Middle frontal gyrus (tissue), 1 donor: Measurements from ENCODE around the gene IKZF3.
A peak's percentile ranks its signal among the peaks of the same experiment; 100 is the strongest.
"Not testable (repeated sequence)": the region's sequence is repeated elsewhere in the genome, so short reads cannot be mapped to it uniquely, and the experiment has no call there.

ENCODE experiments used
- DNase-seq: peaks from one replicate; pipeline ENCODE4 v3.0.0-alpha.2; 2015; ENCODE audit warnings: low spot score; ENCODE audit errors: extremely low spot score

The IKZF3 gene

GRCh38 chr17:39782481-39782880 is 81.6 kb downstream of the IKZF3 start:
- DNase-seq, result no peak

DNA sequence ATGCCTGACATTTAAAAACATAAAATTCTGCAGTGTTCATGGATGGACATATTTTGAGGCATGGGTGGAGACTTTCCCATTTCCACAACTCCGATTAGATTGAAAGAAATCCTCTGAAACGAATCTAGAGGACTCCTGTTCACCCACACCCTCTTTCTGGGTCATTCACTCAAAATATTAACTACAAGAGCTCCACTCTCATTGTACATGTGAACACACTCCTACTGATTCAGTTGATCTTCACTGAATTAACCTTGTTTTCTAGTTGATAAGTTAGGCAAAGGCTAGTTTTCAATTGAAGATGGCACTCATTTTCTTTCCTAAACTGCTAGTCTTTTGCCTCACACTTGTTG is 82.3 kb downstream of the IKZF3 start:
- no peak for DNase-seq

DNA sequence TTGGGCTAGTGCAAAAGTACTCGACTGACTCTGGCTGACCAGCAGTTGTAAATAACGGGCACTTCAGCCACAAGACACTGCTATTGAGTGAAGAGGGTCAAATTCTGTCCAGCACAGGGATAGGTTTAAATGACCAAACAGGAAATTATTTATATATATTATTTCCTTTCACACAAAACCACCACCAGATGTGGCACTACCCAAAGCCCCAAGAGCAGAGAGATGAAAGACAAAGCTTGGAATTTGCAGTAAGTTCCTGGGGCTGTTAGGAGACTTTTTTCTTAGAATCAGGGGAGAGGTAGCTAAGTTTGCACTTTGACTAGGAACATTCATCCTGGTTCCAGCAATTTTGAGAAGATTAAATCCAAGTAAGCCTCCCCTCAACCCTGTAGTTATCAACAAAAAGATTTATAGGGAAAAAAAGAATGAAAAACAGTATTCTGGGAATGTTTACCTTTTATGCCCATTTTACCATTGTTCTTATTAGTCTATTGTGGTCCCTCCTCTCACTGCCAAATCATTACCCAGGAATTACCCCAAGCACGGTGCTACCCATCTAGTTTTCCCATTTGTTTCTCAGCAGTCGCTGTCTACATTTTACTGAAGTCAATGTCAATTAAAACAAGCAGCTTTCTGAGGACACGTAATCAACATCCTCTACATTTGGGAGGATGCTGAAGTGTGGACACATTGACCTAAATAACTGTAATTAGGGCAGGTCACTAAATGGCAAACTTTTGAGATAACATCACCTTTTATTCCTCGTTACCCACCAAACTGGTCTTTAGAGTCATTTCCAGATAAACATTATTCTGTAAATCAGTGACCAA is 82.9 kb downstream of the IKZF3 start:
- no peak for DNase-seq

- no peak for DNase-seq
Measured at GRCh38 chr17:39777534-39778365, 86.4 kb downstream of the IKZF3 start.

DNA sequence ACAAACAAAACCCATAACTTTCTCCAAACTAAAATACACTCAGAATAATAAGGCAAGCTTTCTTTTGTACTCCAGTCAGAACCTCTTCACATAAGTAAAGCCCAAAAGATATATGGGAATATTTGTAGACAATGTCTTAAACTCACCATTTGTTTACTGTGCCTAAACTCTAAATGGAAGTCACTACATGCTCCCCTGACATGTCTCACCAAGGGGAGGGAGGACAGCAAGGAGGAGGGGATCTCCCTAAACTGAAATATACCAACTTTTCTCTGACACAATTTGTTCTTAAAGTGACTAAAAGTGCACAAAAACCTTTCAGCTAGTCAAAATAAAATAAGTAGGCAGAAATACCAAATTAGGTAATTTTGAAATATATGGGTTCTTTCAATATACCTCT is 87.9 kb downstream of the IKZF3 start:
- DNase-seq, result no peak

DNA sequence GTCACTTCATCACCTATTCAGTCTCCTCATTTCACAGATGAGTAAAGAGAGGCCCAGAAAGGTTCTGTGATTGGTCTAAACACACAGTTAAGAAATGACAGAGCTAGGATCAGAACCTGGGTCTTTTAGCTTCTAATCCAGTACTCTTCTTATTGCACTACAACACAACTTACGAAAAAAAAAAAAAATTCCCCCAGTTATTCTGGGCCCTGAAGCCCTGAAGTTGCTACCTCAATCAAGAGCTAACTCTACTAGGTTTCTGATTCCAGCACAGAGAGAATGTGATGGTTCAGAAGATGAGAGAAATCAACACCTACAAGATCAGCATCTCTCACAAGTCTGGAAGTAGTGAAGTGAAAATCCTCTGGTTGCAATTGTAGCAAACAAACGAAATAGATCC is 89.1 kb downstream of the IKZF3 start:
- no peak for DNase-seq

GRCh38 chr17:39774047-39774446 is 90.1 kb downstream of the IKZF3 start:
- no peak for DNase-seq

- no peak for DNase-seq
Measured at GRCh38 chr17:39772987-39773934, 90.9 kb downstream of the IKZF3 start.

GRCh38 chr17:39772415-39772814 is 91.7 kb downstream of the IKZF3 start:
- peak; percentile 20 for DNase-seq

- no peak for DNase-seq
Measured at GRCh38 chr17:39769974-39770587, 94.0 kb downstream of the IKZF3 start.

- DNase-seq, result no peak
Measured at GRCh38 chr17:39767147-39767546, 97.0 kb downstream of the IKZF3 start.

- no peak for DNase-seq
Measured at GRCh38 chr17:39765766-39766165, 98.3 kb downstream of the IKZF3 start.

GRCh38 chr17:39765175-39765574 is 98.9 kb downstream of the IKZF3 start:
- DNase-seq, result no peak

DNA sequence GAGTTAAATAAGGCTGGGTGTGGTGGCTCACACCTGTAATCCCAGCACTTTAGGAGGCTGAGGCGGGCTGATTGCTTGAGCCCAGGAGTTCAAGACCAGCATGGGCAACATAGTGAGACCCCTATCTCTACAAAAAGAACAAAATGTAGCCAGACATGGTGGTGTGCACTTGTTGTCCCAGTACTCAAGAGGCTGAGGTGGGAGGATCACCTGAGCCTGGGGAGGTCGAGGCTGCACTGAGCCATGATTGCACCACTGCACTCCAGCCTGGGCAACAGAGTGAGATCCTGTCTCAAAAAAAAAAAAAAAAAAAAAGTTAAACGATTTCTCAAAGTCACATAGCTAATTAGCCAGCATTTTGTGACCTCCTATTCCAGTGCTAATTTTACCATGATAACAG is 99.9 kb downstream of the IKZF3 start:
- not testable (repeated sequence) for DNase-seq

DNA sequence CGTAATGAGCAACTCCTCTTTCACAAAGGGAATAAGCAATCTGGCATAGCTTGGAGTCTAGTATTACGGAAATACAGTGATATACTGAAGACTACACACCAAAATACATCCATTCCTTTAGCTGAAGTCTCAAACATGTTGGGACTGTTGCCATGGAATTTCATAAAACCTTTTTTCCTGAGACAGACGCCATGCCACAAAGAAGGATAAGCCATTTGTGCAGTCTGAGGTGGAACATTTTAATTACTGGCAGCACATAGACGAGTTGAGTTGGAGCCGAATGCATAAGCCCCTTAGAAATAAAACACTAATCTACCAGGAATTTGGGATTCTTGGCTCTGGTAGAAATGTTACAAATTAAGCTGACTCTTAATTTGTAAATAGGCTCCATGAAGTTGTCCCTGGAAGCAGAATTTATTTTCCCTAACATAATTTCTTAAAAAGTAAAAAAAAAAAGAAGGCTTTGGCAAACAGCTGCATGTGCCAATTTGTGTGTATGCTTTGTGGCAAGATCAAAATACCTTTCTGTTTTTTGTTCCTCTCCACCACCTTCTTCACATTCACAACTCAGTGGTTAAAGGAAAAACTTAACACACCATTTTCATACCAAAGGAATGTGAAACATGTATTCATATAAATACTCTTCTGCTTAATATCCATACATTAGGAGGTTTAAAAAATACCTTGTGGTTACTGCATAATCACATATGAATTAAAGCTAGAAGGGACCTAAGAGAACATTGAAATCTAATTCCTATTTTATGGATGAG is 100.9 kb downstream of the IKZF3 start:
- DNase-seq, result no peak

GRCh38 chr17:39761861-39762496 is 102.1 kb downstream of the IKZF3 start:
- DNase-seq, result no peak

DNA sequence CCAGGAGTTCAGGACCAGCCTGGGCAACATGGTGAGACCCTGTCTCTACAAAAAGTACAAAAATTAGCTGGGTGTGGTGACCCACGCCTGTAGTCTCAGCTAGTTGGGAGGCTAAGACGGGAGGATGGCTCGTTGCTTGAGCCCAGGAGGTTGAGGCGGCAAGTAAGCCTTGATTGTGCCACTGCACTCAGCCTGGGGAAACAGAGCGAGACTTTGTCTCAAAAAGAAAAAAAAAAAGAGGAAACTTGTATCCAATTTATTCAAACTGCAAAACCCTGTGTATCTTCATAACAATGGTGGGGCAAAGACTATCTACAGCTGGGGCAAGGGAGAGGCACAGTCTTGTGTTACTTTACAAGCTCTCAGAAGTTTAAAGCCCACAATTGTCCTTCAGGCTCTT is 104.9 kb downstream of the IKZF3 start:
- DNase-seq, result no peak

DNA sequence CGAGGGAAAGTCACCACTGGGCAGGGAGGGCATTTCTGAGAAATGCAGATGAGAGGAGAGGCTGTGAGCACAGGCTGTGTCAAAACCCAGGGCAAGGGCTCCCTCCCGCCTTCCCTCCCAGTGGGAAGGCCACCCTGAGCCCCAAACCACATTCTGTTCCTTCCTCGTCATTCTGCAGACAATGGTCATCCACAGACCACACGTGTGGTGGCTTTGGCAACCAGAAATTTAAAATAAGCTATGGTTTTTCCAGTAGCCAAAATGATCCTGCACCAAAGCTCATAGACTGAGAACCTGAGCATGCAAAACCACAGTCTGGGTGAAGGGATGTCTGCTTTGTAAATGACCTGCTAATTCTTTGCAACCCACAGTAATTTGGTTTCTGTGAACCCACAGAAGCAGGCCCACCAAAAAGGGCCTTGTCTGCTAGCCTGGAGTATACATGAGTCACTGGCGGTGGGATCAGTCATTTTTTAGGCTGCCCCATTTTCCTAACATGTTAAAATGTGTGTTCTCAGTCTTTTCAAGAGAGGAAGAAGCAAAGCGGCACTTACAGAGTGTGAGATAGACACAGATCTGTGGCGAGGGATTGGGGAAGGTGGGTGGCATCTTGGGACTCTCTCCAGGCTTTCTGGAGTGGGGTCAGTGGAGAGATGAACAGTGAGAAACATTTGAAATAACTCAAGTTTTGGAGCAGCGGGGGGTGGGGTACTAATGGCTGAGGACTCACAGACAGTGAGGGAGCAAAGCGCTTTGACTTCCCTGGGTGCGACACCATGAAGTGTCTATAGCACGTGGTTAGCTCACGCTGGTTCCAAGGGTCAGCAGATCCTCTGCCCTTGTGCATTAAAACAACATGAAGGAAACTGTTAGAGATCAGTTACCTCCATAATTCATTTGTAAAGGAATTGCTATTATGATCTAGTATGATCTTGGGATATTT is 105.9 kb downstream of the IKZF3 start:
- no peak for DNase-seq

DNA sequence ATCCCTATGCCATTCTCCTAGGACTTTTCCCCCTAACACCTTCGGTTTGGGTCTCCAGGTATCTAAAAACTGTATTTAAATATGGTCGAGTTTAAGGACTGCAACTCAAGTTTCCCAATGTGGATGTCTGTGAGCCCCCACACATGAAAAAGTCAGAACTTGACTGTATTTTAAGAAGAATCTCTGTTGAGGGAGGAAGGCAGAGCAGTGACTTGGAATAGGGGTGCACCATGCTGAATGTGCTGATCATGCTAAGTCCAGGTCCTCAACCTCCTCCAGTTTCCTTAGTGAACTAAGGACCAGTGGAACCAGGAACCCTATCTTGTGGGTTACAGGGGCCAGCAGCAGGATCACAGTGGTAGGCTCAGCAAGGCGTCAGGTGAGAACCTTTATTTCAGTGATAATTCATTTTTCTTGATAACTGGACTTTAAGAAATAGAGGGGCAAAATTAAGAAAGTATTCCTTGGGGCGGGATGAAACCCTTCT is 106.9 kb downstream of the IKZF3 start:
- no peak for DNase-seq
